ENCODE measurements around the gene ENOX1. TPM values are rescaled to one million over a fixed set of nuclear protein-coding genes. Genes with fewer than 3 reads are reported as not detected.

ENOX1 gene
- total RNA-seq, 1 donor, result 2.2 TPM

DNA sequence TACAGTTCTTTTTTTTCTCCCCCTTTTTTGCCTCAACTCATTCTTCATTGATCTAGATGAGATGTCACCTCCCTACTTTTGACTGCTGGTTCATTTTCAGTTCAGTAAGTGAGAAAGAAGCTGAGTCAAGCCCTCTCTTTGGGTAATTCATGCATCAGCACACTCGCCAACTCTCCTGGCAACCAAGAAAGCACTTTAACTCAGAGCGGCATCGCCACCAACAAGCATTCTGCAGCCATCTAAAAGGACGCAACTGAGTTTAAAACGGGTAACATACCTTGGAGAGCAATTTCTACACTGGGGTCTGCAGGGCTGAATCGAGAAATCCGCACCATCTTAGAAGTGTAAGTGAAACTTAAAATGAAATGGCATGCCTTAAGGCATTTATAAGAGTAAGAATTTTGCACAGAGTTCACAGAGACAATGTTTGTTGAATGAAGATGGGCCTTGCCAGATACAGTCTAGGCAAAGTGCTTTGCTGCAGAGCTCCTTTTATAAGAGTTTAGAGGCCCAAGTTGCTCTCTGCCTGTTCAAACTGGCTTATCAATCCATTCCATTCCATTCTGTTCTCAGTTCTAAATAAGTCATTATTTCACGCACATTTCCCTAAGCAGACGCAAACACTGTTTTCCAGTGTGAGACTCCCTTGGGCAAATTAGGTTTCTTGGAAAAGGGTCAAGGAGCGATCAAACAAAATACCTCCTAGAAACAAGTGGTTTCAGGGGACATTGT, 338.0 kb downstream of the ENOX1 start:
- TF ChIP-seq, protein P1, sequence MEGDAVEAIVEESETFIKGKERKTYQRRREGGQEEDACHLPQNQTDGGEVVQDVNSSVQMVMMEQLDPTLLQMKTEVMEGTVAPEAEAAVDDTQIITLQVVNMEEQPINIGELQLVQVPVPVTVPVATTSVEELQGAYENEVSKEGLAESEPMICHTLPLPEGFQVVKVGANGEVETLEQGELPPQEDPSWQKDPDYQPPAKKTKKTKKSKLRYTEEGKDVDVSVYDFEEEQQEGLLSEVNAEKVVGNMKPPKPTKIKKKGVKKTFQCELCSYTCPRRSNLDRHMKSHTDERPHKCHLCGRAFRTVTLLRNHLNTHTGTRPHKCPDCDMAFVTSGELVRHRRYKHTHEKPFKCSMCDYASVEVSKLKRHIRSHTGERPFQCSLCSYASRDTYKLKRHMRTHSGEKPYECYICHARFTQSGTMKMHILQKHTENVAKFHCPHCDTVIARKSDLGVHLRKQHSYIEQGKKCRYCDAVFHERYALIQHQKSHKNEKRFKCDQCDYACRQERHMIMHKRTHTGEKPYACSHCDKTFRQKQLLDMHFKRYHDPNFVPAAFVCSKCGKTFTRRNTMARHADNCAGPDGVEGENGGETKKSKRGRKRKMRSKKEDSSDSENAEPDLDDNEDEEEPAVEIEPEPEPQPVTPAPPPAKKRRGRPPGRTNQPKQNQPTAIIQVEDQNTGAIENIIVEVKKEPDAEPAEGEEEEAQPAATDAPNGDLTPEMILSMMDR (IDR thresholded peaks at IDR 0.05; ENCODE audit: insufficient read depth, low read depth, low read length), result no peak
- H3K4me3 ChIP-seq (ENCODE audit: low read depth, low read length), result no peak overlapping the region
- no peak for DNase-seq (ENCODE audit: low read depth)

DNA sequence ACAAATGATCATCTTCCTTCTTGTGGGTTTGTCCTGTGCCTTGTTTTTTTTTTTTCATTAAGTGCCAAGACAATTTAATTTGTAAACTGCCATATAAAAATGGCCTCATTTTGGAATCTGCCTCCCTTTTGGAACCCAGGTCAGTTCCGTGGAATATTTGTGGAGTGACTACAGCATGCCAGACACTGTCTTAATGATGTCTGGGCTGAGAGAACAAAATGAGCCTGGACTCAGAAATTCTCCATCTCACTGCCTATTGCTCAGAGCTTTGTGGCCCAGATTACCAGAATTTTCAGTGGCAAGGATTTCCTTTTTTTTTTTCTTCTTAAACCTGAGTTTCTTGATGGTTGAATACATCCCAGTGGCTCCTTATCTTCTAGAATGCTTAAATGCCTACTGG, 340.6 kb downstream of the ENOX1 start:
- H3K4me3 ChIP-seq (ENCODE audit: low read depth, low read length), result no peak overlapping the region
- no peak for DNase-seq (ENCODE audit: low read depth)
- TF ChIP-seq, protein P1 (IDR thresholded peaks at IDR 0.05; ENCODE audit: insufficient read depth, low read depth, low read length), result no peak

DNA sequence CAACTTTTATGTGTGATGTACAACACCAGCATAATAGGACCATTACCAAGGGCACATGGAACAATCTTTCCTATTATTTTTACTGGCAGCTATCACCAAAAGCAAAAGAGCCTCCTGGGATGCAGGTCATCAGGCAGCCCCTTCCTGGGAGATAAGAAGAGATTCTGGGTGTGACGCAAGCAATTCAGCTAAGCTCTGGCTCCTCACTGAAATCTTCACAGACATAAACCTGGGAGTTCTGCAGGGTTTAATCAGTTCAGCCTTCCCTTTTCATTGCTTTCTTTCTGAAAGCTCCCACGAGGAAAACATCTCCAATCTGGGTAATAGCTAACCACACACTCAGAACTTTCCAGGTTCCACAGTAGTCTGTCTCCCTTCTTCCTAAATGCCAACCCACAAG, 341.1 kb downstream of the ENOX1 start:
- TF ChIP-seq, protein P1 (IDR thresholded peaks at IDR 0.05; ENCODE audit: insufficient read depth, low read depth, low read length), result no peak
- peak; percentile 35 for DNase-seq (ENCODE audit: low read depth)
- no peak overlapping the region for H3K4me3 ChIP-seq (ENCODE audit: low read depth, low read length)

DNA sequence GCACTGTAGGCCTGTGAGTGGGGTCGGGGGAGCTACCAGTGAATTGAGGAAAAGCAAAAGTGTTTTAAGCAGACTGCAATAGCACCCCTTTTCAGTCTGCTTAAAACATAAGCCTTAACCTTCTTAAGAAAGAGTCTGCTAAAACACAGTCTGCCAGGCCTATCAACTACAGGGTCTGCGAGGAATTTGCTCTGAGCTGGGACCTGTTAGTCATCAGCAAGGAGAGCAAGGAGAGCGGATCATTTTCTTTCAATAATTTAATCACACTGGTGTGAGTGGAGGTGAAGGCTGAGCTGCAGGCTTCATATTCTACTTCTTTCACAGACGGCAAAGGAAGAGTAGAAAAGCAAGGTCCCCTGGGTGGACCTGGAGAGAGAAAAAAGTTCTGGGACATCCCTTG, 342.7 kb downstream of the ENOX1 start:
- no peak for DNase-seq (ENCODE audit: low read depth)
- TF ChIP-seq, protein P1 (IDR thresholded peaks at IDR 0.05; ENCODE audit: insufficient read depth, low read depth, low read length), result no peak

DNA sequence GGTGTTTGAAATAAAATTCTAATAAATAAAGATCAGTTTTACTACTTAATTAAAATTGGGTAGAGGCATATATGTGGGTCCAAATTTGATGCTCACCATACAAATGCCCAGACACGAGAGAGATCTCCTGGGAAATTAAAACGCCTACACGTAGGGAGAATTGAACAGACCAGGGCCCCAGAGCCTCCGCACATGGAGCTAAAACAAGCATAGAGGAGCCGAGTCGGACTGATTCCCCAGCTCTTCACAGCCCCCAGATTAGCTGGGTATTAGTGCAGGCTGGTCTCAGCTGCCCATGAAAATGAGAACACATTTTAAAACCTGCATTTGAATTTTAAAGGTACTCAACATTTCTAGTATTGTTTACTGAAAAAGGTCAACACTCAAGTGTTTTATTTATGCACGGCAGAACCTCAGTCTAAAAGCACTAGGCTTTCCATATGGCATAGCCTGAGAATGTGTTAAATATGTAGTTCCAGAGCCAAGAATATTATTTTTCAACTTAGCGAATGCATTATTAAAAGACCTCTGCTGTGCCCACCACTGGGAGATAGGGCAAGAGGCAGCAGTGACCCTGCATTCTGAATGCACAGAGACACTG, 344.8 kb downstream of the ENOX1 start:
- TF ChIP-seq, protein P1 (IDR thresholded peaks at IDR 0.05; ENCODE audit: insufficient read depth, low read depth, low read length), result no peak
- H3K4me3 ChIP-seq (ENCODE audit: low read depth, low read length), result no peak overlapping the region
- DNase-seq (ENCODE audit: low read depth), result no peak

More for the DNA sequence above, 342.7 kb downstream of the ENOX1 start:
- H3K4me3 ChIP-seq (ENCODE audit: low read depth, low read length), result no peak overlapping the region

DNA sequence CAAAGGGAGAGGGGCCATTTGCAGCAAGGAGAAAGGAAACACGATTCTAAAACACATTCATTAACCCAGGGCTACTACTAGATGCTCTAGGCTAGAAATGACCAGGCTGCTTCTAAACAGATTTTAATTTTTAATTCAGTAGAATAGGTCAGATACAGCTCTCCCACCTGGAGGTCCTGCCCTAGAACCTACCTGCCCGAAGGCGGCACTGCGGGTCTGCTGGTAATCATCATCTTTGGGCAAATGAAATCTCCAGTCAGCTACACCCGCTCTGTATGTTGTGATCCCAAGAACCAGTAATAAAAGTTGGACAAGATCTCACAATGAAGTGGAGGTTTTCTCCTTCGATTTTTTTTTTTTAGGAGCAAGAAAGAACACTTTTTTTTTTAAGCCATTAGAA, 345.3 kb downstream of the ENOX1 start:
- TF ChIP-seq, protein P1 (IDR thresholded peaks at IDR 0.05; ENCODE audit: insufficient read depth, low read depth, low read length), result no peak
- DNase-seq (ENCODE audit: low read depth), result no peak
- no peak overlapping the region for H3K4me3 ChIP-seq (ENCODE audit: low read depth, low read length)
